ENCODE measurements around the gene FZD2.

GRCh38 chr17:44602970-44603369 lies 45.7 kb downstream of the FZD2 start:
- TF ChIP-seq MYC (IDR thresholded peaks at IDR 0.05; ENCODE audit: low read depth, low read length), result no peak
- no peak for TF ChIP-seq POLR2A (IDR thresholded peaks at IDR 0.05; ENCODE audit: extremely low read depth, insufficient read length)
- TF ChIP-seq CTCF (IDR thresholded peaks at IDR 0.05; ENCODE audit: low read depth, low read length), result no peak
- no peak for TF ChIP-seq MAX (IDR thresholded peaks at IDR 0.05; ENCODE audit: low read depth, low read length)
